WTC11 (cell line): Measurements from ENCODE around the gene KDM4C.

Experiments used
- TEAD1 ChIP-seq: sonication (generic); formaldehyde crosslinking; IDR thresholded peaks from 2 replicates; pipeline ENCODE4 v1.8.0; 2022; ENCODE audit warnings: mild to moderate bottlenecking, missing genetic modification reagents
- TF ChIP-seq, protein P1 (sequence below): sonication (generic); formaldehyde crosslinking; IDR thresholded peaks from 2 replicates; pipeline ENCODE4 v1.8.1; 2022; ENCODE audit warnings: missing genetic modification reagents, borderline replicate concordance

DNA sequence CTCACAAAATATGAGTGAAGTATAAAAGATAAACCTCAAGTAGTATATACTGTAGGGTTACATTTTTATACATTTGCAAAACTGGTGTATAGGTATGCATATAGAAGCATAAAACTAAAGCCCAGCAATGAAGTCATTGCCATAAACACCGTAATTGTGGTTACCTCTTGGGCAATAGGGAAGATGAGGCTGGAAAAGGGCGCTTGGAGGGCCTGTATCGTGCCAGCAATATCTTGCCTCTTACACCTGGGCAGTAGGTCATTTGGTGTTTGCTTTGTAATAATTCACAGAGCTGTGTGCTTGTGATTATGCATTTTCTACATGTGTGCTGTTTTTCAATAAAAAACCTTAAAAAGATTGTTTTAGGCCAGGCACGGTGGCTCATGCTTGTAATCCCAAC, 45.2 kb downstream of the KDM4C start:
- TF ChIP-seq, protein P1, sequence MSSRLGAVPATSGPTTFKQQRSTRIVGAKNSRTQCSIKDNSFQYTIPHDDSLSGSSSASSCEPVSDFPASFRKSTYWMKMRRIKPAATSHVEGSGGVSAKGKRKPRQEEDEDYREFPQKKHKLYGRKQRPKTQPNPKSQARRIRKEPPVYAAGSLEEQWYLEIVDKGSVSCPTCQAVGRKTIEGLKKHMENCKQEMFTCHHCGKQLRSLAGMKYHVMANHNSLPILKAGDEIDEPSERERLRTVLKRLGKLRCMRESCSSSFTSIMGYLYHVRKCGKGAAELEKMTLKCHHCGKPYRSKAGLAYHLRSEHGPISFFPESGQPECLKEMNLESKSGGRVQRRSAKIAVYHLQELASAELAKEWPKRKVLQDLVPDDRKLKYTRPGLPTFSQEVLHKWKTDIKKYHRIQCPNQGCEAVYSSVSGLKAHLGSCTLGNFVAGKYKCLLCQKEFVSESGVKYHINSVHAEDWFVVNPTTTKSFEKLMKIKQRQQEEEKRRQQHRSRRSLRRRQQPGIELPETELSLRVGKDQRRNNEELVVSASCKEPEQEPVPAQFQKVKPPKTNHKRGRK (CRISPR knock-in tag), result no peak
- TF ChIP-seq TEAD1, result no peak
